ENCODE measurements around the gene DLG5.

Gene DLG5

DNA sequence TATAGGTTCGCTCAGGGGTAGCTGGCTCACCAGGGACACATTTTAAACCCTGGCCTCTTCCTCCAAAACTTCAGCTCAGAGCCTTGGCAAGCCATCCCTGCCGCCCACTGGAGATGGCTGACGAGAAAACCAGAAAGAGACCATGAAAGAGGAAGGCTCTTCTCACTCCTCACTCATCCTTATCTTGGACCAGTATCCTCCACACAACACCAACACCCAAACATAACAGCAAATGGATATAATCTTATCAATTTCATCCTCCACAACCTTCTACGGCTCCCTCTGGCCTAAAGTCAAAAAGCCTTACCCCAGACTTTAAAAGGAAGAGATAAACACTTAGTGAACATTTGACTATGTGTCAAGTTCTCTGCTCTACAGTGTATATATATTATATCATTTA is 26.9 kb downstream of the DLG5 start:
- Histone ChIP-seq H3K27me3 (ENCODE audit: insufficient read depth, low read depth, severe bottlenecking) (no peaks in the 10 kb centered on the region), H3K27ac (peak overlapping the region; percentile 85), H3K36me3 (peaks cover 8% of the 10 kb centered on the region; the same call in 1 of the 2 replicates), H3K4me3 (ENCODE audit: low read depth, low read length) (no peak overlapping the region), H3K9me3 (ENCODE audit: severe bottlenecking) (no peaks in the 10 kb centered on the region)
- no peak for DNase-seq
- TF ChIP-seq, protein P1, sequence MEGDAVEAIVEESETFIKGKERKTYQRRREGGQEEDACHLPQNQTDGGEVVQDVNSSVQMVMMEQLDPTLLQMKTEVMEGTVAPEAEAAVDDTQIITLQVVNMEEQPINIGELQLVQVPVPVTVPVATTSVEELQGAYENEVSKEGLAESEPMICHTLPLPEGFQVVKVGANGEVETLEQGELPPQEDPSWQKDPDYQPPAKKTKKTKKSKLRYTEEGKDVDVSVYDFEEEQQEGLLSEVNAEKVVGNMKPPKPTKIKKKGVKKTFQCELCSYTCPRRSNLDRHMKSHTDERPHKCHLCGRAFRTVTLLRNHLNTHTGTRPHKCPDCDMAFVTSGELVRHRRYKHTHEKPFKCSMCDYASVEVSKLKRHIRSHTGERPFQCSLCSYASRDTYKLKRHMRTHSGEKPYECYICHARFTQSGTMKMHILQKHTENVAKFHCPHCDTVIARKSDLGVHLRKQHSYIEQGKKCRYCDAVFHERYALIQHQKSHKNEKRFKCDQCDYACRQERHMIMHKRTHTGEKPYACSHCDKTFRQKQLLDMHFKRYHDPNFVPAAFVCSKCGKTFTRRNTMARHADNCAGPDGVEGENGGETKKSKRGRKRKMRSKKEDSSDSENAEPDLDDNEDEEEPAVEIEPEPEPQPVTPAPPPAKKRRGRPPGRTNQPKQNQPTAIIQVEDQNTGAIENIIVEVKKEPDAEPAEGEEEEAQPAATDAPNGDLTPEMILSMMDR (IDR thresholded peaks at IDR 0.05; ENCODE audit: low read depth, low read length): no peak

GRCh38 chr10:77899080-77899477 is 27.5 kb downstream of the DLG5 start:
- Histone ChIP-seq H3K36me3 (peaks cover 5% of the 10 kb centered on the region; the same call in 1 of the 2 replicates), H3K27me3 (ENCODE audit: insufficient read depth, low read depth, severe bottlenecking) (no peaks in the 10 kb centered on the region), H3K4me3 (ENCODE audit: low read depth, low read length) (no peak overlapping the region), H3K27ac (peak overlapping the region; percentile 85), H3K9me3 (ENCODE audit: severe bottlenecking) (no peaks in the 10 kb centered on the region)
- DNase-seq: no peak
- TF ChIP-seq, protein P1 (IDR thresholded peaks at IDR 0.05; ENCODE audit: low read depth, low read length): no peak

GRCh38 chr10:77898323-77899079 is 28.1 kb downstream of the DLG5 start:
- TF ChIP-seq, protein P1 (IDR thresholded peaks at IDR 0.05; ENCODE audit: low read depth, low read length): no peak
- Histone ChIP-seq H3K36me3 (no peaks in the 10 kb centered on the region; the same call in 1 of the 2 replicates), H3K27me3 (ENCODE audit: insufficient read depth, low read depth, severe bottlenecking) (no peaks in the 10 kb centered on the region), H3K4me3 (ENCODE audit: low read depth, low read length) (no peak overlapping the region), H3K9me3 (ENCODE audit: severe bottlenecking) (no peaks in the 10 kb centered on the region), H3K27ac (peak overlapping the region; percentile 85)
- peak; percentile 97 for DNase-seq

DNA sequence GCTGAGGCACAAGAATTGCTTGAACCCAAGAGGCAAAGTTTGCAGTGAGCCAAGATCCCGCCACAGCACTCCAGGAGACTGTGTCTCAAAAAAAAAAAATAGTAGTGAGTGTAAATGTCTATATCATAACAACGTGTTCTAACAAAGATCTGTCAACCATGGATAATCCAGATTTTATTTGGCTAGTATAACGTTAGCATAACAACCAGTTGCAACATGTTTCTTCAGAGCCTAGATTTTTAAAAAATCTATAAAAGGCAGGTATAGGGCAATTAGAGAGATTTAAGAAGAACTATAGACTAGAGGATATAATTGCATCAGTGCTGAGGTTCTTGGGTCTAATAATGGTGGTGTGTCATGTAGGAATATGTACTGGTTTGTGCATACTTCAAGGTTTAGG is 30.5 kb downstream of the DLG5 start:
- Histone ChIP-seq H3K9me3 (ENCODE audit: severe bottlenecking) (no peaks in the 10 kb centered on the region), H3K36me3 (no peaks in the 10 kb centered on the region; the same call in 1 of the 2 replicates), H3K27me3 (ENCODE audit: insufficient read depth, low read depth, severe bottlenecking) (no peaks in the 10 kb centered on the region), H3K4me3 (ENCODE audit: low read depth, low read length) (no peak overlapping the region), H3K27ac (peak overlapping the region; percentile 13)
- DNase-seq: no peak
- TF ChIP-seq, protein P1 (IDR thresholded peaks at IDR 0.05; ENCODE audit: low read depth, low read length): no peak

DNA sequence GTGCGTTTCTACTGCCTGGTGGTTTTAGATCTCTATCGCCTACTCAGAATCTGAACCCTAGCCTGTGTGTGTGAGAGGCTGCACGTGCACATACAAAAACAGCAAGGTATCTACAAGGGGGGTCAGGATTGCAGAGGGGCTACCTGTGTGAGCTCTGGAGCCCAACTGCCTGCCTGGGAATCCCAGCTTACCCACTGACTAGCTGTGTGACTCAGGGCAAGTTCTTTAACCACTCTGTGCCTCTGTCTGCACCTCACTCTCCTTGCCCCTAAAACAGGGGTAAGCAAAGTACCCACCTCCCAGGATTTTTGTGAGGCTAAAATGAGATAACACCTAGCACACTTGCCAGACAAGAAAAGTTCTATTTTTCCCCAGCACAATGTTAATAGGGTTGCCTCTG is 32.5 kb downstream of the DLG5 start:
- no peaks in the 10 kb centered on the region for H3K9me3 ChIP-seq (ENCODE audit: severe bottlenecking)
- H3K27ac ChIP-seq: no peak overlapping the region
- no peaks in the 10 kb centered on the region for H3K27me3 ChIP-seq (ENCODE audit: insufficient read depth, low read depth, severe bottlenecking)
- DNase-seq: no peak
- no peaks in the 10 kb centered on the region for H3K36me3 ChIP-seq
- TF ChIP-seq, protein P1 (IDR thresholded peaks at IDR 0.05; ENCODE audit: low read depth, low read length): no peak
- H3K4me3 ChIP-seq (ENCODE audit: low read depth, low read length): no peak overlapping the region

- no peaks in the 10 kb centered on the region for H3K27me3 ChIP-seq (ENCODE audit: insufficient read depth, low read depth, severe bottlenecking)
Observed at GRCh38 chr10:77893386-77893785, 33.2 kb downstream of the DLG5 start.

More at GRCh38 chr10:77893386-77893785, 33.2 kb downstream of the DLG5 start:
- no peak for DNase-seq
- TF ChIP-seq, protein P1 (IDR thresholded peaks at IDR 0.05; ENCODE audit: low read depth, low read length): no peak
- Histone ChIP-seq H3K27ac (no peak overlapping the region), H3K36me3 (no peaks in the 10 kb centered on the region), H3K9me3 (ENCODE audit: severe bottlenecking) (no peaks in the 10 kb centered on the region), H3K4me3 (ENCODE audit: low read depth, low read length) (no peak overlapping the region)

Data from WERI-Rb-1 (cell line).